HFFc6 (cell line): Measurements from ENCODE around the gene JOSD2. TPM values are rescaled to one million over a fixed set of nuclear protein-coding genes. Genes with fewer than 3 reads are reported as not detected.

Experiments used
- DNase-seq: peaks from one replicate; pipeline ENCODE4 v3.0.0-alpha.2; 2018
- H3K27ac Mint-ChIP-seq: 2 replicates; pipeline ENCODE4 v1.8.0; 2020; ENCODE audit warnings: mild to moderate bottlenecking, mixed read lengths
- H3K27me3 Mint-ChIP-seq: 2 replicates; pipeline ENCODE4 v1.8.0; 2021; ENCODE audit warnings: mild to moderate bottlenecking, moderate library complexity, mixed read lengths; ENCODE audit not compliant: insufficient read depth
- H3K36me3 Mint-ChIP-seq: 2 replicates; pipeline ENCODE4 v1.8.0; 2021; ENCODE audit warnings: low read depth, mixed read lengths
- H3K4me1 Mint-ChIP-seq: 2 replicates; pipeline ENCODE4 v1.8.0; 2020; ENCODE audit warnings: low read depth, mixed read lengths
- H3K4me3 Mint-ChIP-seq: 2 replicates; pipeline ENCODE4 v1.8.0; 2020; ENCODE audit warnings: mild to moderate bottlenecking, moderate library complexity, mixed read lengths
- H3K9me3 Mint-ChIP-seq: 2 replicates; pipeline ENCODE4 v1.8.0; 2020; ENCODE audit warnings: mild to moderate bottlenecking, mixed read lengths
- CTCF ChIP-seq: fragments of 200-600 bp; sonication (generic); IDR thresholded peaks from 2 replicates; pipeline ENCODE4 v1.5.0; 2021; ENCODE audit warnings: antibody characterized with exemption, mild to moderate bottlenecking
- total RNA-seq, 6 experiments: library from RNA; stranded (reverse); fragmentation: NEBNext Ultra II Directional; extraction: Animal tissue kit (Norgen Biotek cat#: 25700); gene quantifications; 2 replicates in 1 of 6; 3 replicates in 5 of 6; pipeline ENCODE4 v1.2.3, GENCODE V29; 2021

JOSD2 gene
- total RNA-seq, 6 experiments from 2014 or later, result 62.7 to 86.3 (median 72.8) TPM

- no peak overlapping the region for H3K27ac Mint-ChIP-seq
- H3K4me1 Mint-ChIP-seq, result peaks cover 7% of the 10 kb centered on the region; the same call in 1 of the 2 replicates
- H3K27me3 Mint-ChIP-seq, result peaks cover 4% of the 10 kb centered on the region; the same call in 1 of the 2 replicates
- no peak for TF ChIP-seq CTCF
- no peak overlapping the region for H3K4me3 Mint-ChIP-seq
- no peak for DNase-seq
- H3K9me3 Mint-ChIP-seq, result peaks cover 2% of the 10 kb centered on the region
- H3K36me3 Mint-ChIP-seq, result peaks cover 19% of the 10 kb centered on the region
Measured at GRCh38 chr19:50481351-50482149, 29.4 kb downstream of the JOSD2 start.

- H3K27me3 Mint-ChIP-seq, result peaks cover 4% of the 10 kb centered on the region; the same call in 1 of the 2 replicates
- no peak overlapping the region for H3K27ac Mint-ChIP-seq
- peaks cover 7% of the 10 kb centered on the region; the same call in 1 of the 2 replicates for H3K4me1 Mint-ChIP-seq
- no peak for DNase-seq
- H3K4me3 Mint-ChIP-seq, result no peak overlapping the region
- no peak for TF ChIP-seq CTCF
- H3K36me3 Mint-ChIP-seq, result peaks cover 12% of the 10 kb centered on the region
- H3K9me3 Mint-ChIP-seq, result no peaks in the 10 kb centered on the region
Measured at GRCh38 chr19:50480281-50481111, 30.5 kb downstream of the JOSD2 start.

GRCh38 chr19:50479761-50480251, 31.2 kb downstream of the JOSD2 start:
- peaks cover 4% of the 10 kb centered on the region for H3K27me3 Mint-ChIP-seq
- H3K4me3 Mint-ChIP-seq, result no peak overlapping the region
- H3K36me3 Mint-ChIP-seq, result peaks cover 8% of the 10 kb centered on the region
- no peaks in the 10 kb centered on the region for H3K9me3 Mint-ChIP-seq
- H3K27ac Mint-ChIP-seq, result no peak overlapping the region
- DNase-seq, result no peak
- peaks cover 7% of the 10 kb centered on the region; the same call in 1 of the 2 replicates for H3K4me1 Mint-ChIP-seq
- TF ChIP-seq CTCF, result no peak

GRCh38 chr19:50478901-50479715, 31.9 kb downstream of the JOSD2 start:
- Mint-ChIP-seq H3K27me3 (peaks cover 4% of the 10 kb centered on the region), H3K4me1 (peaks cover 7% of the 10 kb centered on the region; the same call in 1 of the 2 replicates), H3K9me3 (no peaks in the 10 kb centered on the region), H3K4me3 (no peak overlapping the region; the same call in 1 of the 2 replicates), H3K36me3 (peaks cover 8% of the 10 kb centered on the region), H3K27ac (no peak overlapping the region)
- no peak for DNase-seq
- peak; percentile 76 for TF ChIP-seq CTCF
